ENCODE measurements around the gene GIMAP1.

The GIMAP1 gene

DNA sequence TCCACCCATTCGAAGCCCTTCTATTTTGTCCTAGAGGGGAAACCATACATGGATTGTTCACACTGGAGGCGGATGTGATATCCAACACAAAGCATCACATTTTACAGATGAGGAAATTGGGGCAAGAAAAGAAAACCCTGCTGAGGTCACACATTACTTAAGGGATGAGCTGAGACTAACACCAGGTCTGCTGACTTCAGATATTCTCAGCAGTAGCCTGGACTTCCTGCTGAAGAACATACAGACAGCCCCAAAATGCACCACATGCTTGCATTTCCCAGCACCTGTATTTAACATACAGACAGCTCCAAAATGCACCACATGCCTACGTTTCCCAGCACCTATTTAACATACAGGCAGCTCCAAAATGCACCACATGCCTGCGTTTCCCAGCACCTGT is 32.0 kb downstream of the GIMAP1 start:
- DNase-seq (ENCODE audit: low spot score): no peak

DNA sequence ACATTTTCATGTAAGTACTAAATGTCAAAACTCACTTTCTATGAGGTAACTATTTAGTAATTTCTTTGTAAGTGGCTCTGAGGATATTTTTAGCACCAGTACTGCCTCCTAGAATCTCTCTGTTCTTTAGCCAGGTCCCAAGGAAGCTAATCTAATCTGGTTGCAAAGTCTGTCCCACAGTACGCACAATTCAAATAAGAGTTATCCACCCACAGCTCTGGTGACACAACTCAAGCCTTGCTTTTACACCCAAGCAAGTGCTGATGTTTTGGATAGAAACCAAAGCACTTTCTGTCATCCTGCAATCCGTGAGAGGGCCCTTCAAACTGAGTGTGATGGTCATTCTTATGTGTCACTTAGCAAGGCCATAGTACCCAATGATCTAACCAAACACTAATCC is 35.3 kb downstream of the GIMAP1 start:
- no peak for DNase-seq (ENCODE audit: low spot score)

DNA sequence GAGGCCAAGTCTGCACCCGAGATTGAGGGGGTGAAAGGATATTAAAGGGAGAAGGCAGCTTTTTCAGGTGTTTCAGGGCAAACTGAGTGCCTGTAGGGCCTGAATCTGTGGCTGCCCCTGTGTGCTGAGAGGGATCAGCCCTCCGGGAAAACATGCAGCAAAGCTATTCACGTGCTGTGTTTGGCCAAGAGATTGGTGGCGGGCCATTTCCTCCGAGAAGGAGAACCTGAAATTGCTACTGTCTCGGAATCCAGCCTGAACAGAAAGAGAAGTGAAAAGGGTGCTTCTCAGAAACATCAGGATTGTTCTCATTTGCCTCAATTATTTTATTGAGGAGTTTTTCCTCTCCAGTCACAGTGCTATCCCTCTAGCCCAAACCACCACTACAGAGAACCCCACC is 36.8 kb downstream of the GIMAP1 start:
- DNase-seq (ENCODE audit: low spot score): no peak

DNA sequence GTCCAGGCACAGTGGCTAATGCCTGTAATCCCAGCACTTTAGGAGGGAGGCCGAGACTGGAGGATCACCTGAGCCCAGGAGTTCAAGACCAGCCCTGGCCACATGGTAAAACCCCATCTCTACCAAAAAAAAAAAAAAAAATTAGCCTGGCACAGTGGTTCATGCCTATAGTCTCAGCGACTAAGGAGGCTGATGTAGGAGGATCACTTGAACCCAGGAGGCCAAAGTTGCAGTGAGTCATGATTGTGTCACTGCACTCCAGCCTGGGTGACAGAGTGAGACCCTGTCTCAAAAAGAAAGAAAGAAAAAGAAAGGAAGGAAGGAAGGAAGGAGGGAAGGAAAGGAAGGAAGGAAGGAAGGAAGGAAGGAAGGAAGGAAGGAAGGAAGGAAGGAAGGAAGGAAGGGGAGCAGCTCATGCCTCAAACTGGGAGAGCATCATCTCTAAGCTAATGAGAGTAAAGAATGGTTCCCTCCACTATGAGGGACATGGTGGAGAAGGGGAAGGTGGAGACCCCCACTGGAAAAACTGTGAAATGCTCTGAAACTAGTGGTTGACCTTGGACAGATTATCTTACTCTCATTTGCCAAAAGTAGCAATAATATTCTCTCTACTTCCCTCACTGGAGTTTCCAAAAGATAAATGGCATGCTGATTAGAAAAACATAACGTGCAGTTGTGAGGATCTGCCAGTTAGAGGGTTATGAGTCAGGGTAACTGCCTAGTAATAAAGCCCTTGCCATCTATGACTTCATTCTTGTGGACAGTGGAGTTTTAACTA is 37.6 kb downstream of the GIMAP1 start:
- no peak for DNase-seq (ENCODE audit: low spot score)

- no peak for DNase-seq (ENCODE audit: low spot score)
These were observed 38.5 kb downstream of the GIMAP1 start for GRCh38 chr7:150754951-150755350.

- DNase-seq (ENCODE audit: low spot score): no peak
These were observed 39.2 kb downstream of the GIMAP1 start for GRCh38 chr7:150755473-150756099.

DNA sequence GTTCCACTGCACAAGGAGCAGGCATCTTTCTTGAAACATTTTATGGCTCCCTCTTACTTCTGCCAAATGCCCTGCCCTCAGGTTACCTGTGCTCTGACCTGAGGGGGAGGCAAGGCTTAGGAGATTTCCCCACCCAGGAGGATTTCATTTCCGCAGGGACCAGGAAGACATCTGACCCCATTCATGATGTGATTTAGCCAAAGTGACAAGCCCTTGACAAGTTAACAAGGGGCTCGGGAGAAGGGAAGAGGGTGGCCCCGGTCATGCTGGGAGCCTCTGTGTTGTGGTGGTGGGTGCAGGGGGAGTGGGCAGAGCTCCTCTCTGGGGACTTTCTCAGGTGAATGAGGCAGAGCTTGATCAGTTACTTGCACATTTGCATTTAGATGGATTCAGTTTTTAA is 39.8 kb downstream of the GIMAP1 start:
- DNase-seq (ENCODE audit: low spot score): no peak

DNA sequence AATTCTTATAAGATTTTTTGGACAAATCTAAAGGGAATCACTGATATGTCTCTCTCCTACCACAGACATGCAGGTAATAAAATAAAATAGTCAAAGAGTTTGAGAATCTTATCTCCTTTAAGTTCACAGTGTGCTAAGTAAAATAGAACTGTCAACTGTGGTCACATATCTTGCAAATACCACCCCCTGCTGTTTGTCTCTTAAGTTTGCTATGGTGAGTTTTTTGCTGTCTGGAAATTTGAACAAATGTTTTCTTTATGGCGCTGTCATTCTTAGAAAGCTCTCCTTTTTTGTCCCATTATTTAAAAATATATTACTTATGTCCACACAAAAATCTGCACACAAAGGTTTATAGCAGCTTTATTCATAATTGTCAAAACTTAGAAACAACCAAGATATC is 40.4 kb downstream of the GIMAP1 start:
- no peak for DNase-seq (ENCODE audit: low spot score)

DNA sequence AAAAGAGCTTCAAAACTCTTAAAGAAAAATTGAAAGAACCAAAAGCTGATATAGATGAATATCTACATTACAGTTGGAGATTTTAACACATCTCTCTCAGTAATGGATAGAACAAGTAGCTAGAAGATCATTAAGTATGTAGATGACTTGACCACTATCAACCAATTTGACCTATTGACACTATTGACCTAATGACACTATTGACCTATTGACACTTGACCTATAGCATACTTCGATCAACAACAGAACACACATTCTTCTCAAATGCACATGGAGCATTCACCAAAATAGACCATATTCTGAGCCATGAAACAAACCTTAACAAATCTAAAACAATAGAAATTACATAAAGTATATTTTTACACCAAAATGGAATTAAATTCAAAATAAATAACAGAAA is 43.1 kb downstream of the GIMAP1 start:
- DNase-seq (ENCODE audit: low spot score): no peak

- DNase-seq (ENCODE audit: low spot score): no peak
These were observed 49.9 kb downstream of the GIMAP1 start for GRCh38 chr7:150766334-150766709.

DNA sequence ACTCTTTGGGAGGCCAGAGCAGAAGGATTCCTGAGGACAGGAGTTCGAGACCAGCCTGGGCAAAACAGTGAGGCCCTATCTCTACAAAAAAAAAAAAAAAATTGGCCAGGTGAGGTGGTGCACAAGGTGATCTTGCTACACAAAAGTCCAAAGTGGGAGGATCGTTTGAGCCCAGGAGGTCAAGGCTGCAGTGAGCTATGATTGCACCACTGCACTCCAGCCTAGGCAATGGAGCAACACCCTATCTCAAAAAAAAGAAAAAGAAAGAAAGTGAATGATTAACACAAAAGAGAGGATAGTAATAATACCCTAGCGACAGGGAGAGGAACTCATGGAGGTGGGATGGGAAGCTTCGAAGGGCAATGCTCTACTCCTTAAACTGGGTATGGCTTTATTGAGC is 53.4 kb downstream of the GIMAP1 start:
- no peak for DNase-seq (ENCODE audit: low spot score)

Data from GM03348 (cell line).